Pancreas (tissue), 10 donors: Measurements from ENCODE around the gene SV2C. TPM values are rescaled to one million over a fixed set of nuclear protein-coding genes. Genes with fewer than 3 reads are reported as not detected.

Source experiments
- ATAC-seq, 4 donors: fragments of 200-7000 bp; cut with Tn5 transposase; one replicate each; pipeline versions ENCODE4 v1.8.0 to v1.9.1; 2020; ENCODE audit warnings: mild to moderate bottlenecking in 4 of 4, moderate library complexity in 4 of 4
- DNase-seq, 6 donors: peaks; one replicate each; pipeline ENCODE4 v3.0.0-alpha.2; 2020
- FAIRE-seq: peaks from 2 replicates; lab custom pipeline; 2012; peaks lifted over from hg19 to GRCh38; lab: Jason Lieb, UNC
- H3K27ac ChIP-seq, 4 donors: fragments of 200-600 bp; sonication (generic); 1 replicate in 3 of 4; 2 replicates in 1 of 4; pipeline versions ENCODE4 v1.5.0 to v1.8.0; 2020
- H3K27me3 ChIP-seq, 4 donors: fragments of 200-600 bp; one replicate each; pipeline ENCODE4 v1.8.0; 2021
- H3K36me3 ChIP-seq, 3 donors: fragments of 200-600 bp; sonication (generic) in 1 of 3; one replicate each; pipeline versions ENCODE4 v1.5.0 to v1.8.0; 2020 to 2021
- H3K4me1 ChIP-seq, 3 donors: fragments of 200-600 bp; one replicate each; pipeline ENCODE4 v1.8.0; 2021
- H3K4me3 ChIP-seq, 4 donors: fragments of 200-600 bp; sonication (generic) in 2 of 4; one replicate each; pipeline versions ENCODE4 v1.5.0 to v1.8.0; 2020 to 2021
- H3K9me3 ChIP-seq, 4 donors: fragments of 200-600 bp; one replicate each; pipeline ENCODE4 v1.8.0; 2021
- CTCF ChIP-seq, 4 donors: fragments of 200-600 bp; sonication (generic) in 3 of 4; IDR thresholded peaks; one replicate each; pipeline versions ENCODE4 v1.5.0 to v1.8.0; 2021; ENCODE audit warnings: antibody characterized with exemption in 4 of 4
- WGBS, 2 donors: extraction: QIAGEN DNeasy Blood & Tissue Kit; methylation state at CpG; one replicate each; pipeline ENCODE4 v1.1.7; 2013; 5-methylcytosine and 5-hydroxymethylcytosine counted together
- intact Hi-C, 3 donors: fragments of 100-400 bp; cut with DNase I; formaldehyde crosslinking; loops; one replicate each; pipeline versions ENCODE4 v1.11.1 to v1.14.2; 2022
- polyA plus RNA-seq, 2 donors: library from polyadenylated mRNA; stranded (reverse); fragments of 200-250 nt; gene quantifications; one replicate each; pipeline ENCODE4 v1.2.3, GENCODE V29; 2013
- total RNA-seq, 6 donors: library from RNA; stranded (reverse); fragmentation: NEBNext Ultra II Directional in 4 of 6; extraction: Animal tissue kit (Norgen Biotek cat#: 25700) in 4 of 6; gene quantifications; one replicate each; pipeline versions ENCODE4 v1.2.1 to v1.2.4, GENCODE V29; 2021 to 2023
- donor health status: healthy with polysubstance abuse.
- donor health status: DM: no; HTN: no; CAD: no; lungs with moderate emphysema.
- donor health status: DM: no; HTN: no; CAD: no.
- donor health status: control.
- donor health status: control.
- donor health status: Bipolar disorder and iron deficiency.
- donor health status: DM: yes; HTN: yes; CAD: no.
- donor health status: DM: no; HTN: no; CAD: no.
- donor health status: DM: no; HTN: no; CAD: no.
- donor health status: DM: yes; HTN: yes; CAD: no.

Gene SV2C
- total and polyA plus RNA-seq, 8 donors: 0.05 to 0.18 (median 0.08) TPM; not detected in 1

GRCh38 chr5:76225336-76225735, 142.2 kb downstream of the SV2C start:
- Histone ChIP-seq H3K4me3 (no peak overlapping the region), H3K4me1 (no peaks in the 10 kb centered on the region), H3K27me3 (no peaks in the 10 kb centered on the region), H3K9me3 (no peaks in the 10 kb centered on the region), H3K27ac (no peak overlapping the region), H3K36me3 (no peaks in the 10 kb centered on the region)
- no peak for FAIRE-seq
- no peak for TF ChIP-seq CTCF (IDR thresholded peaks at IDR 0.05)
- no peak for ATAC-seq
- no peak for DNase-seq
- 76 to 85% methylated on average over 2 of the region's 2 CpGs for WGBS, 2 donors
- intact Hi-C loops: no loop called here

DNA sequence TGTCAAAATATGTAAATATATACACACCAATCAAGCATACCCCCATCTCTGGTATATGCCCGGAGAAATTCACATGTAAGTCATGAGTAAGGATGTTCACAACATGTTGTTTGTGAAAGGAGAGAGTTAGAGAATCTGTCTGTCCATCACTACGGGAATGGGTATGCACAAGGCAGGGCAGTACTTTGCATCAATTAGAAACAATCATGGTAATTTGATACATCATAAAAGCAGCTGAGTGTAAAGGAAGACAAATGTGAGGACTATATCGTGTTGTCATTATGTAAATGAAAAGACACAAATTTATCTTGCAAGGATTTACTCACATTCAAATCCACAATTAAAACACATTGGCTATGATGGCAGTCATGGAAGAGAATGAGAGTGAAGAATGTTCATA, 146.7 kb downstream of the SV2C start:
- ATAC-seq: no peak
- no peak overlapping the region for H3K27ac ChIP-seq
- no peaks in the 10 kb centered on the region for H3K27me3 ChIP-seq
- no peaks in the 10 kb centered on the region for H3K9me3 ChIP-seq
- intact Hi-C loops: no loop called here
- no peaks in the 10 kb centered on the region for H3K36me3 ChIP-seq
- no peak for TF ChIP-seq CTCF (IDR thresholded peaks at IDR 0.05)
- no peak for DNase-seq
- no peak for FAIRE-seq
- H3K4me3 ChIP-seq: no peak overlapping the region
- no peaks in the 10 kb centered on the region for H3K4me1 ChIP-seq
- WGBS, 2 donors: 74 to 78% methylated on average over 3 of the region's 3 CpGs

- Histone ChIP-seq H3K4me3 (no peak overlapping the region), H3K4me1 (no peaks in the 10 kb centered on the region), H3K27me3 (no peaks in the 10 kb centered on the region), H3K36me3 (no peaks in the 10 kb centered on the region), H3K9me3 (no peaks in the 10 kb centered on the region), H3K27ac (no peak overlapping the region)
- intact Hi-C loops: no loop called here
- no peak for TF ChIP-seq CTCF (IDR thresholded peaks at IDR 0.05)
- 20 to 24% methylated on average over 2 of the region's 2 CpGs for WGBS, 2 donors
- FAIRE-seq: no peak
- DNase-seq: no peak
- no peak for ATAC-seq
Observed at GRCh38 chr5:76230711-76231285, 147.6 kb downstream of the SV2C start.

DNA sequence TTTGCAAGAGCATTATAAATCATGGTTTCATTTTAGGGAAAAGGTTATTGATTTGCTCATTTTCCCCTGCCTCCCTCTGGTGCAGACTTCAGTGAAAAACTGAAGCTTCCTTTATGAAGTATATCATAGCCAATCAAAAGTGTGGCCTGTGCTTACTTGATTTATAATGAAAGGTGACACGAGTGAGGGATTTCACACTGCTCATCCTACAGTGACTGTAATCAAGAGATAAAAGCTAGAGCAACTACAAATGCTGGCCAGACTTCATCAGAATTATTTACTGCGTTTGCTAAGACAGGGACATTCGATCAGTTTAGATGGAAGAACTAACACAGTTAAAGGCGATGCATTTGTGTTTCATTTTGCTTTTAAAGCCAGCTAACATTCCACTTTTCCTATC, 151.5 kb downstream of the SV2C start:
- ATAC-seq: no peak
- Histone ChIP-seq H3K36me3 (no peaks in the 10 kb centered on the region), H3K4me3 (no peak overlapping the region), H3K27ac (no peak overlapping the region), H3K4me1 (no peaks in the 10 kb centered on the region), H3K27me3 (no peaks in the 10 kb centered on the region), H3K9me3 (no peaks in the 10 kb centered on the region)
- TF ChIP-seq CTCF (IDR thresholded peaks at IDR 0.05): no peak
- DNase-seq: no peak
- intact Hi-C loops: no loop called here
- no peak for FAIRE-seq
- 69 to 76% methylated on average over 4 of the region's 4 CpGs for WGBS, 2 donors

DNA sequence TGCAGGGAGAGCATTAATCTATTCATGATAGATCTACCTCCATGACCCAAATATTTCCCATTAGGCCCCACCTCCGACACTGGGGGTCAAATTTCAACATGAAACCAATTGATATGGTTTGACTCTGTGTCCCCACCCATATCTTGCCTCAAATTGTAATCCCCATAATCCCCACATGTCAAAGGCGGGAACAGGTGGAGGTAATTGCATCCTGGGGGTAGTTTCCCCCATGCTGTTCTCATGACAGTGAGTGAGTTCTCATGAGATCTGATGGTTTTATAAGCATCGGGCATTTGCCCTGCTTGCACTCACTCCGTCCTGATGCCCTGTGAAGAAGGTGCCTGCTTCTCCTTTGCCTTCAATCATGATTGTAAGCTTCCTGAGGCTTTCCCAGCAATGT, 153.5 kb downstream of the SV2C start:
- DNase-seq (no peak), FAIRE-seq (no peak), ATAC-seq (no peak)
- intact Hi-C loops: no loop called here
- Histone ChIP-seq H3K36me3 (no peaks in the 10 kb centered on the region), H3K27me3 (no peaks in the 10 kb centered on the region), H3K4me3 (no peak overlapping the region), H3K27ac (no peak overlapping the region), H3K9me3 (no peaks in the 10 kb centered on the region), H3K4me1 (no peaks in the 10 kb centered on the region)
- WGBS, 2 donors: 84 to 88% methylated on average over 4 of the region's 4 CpGs
- no peak for TF ChIP-seq CTCF (IDR thresholded peaks at IDR 0.05)
